GM18951 (cell line): ENCODE measurements around the gene RNF13.

ENCODE experiments used
- POLR2A ChIP-seq: IDR thresholded peaks from 4 replicates; pipeline ENCODE4 v1.6.1; 2011; ENCODE audit warnings: mild to moderate bottlenecking; ENCODE audit not compliant: insufficient read length, insufficient read depth; ENCODE audit errors: extremely low read depth
- in situ Hi-C: fragments of 300-500 bp; cut with MboI; formaldehyde crosslinking; loops from one replicate; pipeline ENCODE4 v1.12.0; 2022; ENCODE audit warnings: low sequenced_read_pairs, mixed read lengths, inconsistent platforms; ENCODE audit not compliant: unreplicated experiment

RNF13 gene

GRCh38 chr3:149919509-149919908, 106.5 kb downstream of the RNF13 start:
- in situ Hi-C loops = no loop called here
- TF ChIP-seq POLR2A = no peak

GRCh38 chr3:149920119-149920518, 107.1 kb downstream of the RNF13 start:
- TF ChIP-seq POLR2A = no peak
- in situ Hi-C loops = no loop called here

- in situ Hi-C loops = loop anchor here (25.0 kb wide), 1 partner anchor 554 kb away; no protein-coding TSS in a partner anchor
- no peak for TF ChIP-seq POLR2A
These were observed 120.0 kb downstream of the RNF13 start for GRCh38 chr3:149933008-149933407.

- in situ Hi-C loops = loop anchor here (25.0 kb wide), 1 partner anchor 553 kb away; no protein-coding TSS in a partner anchor
- no peak for TF ChIP-seq POLR2A
These were observed 120.8 kb downstream of the RNF13 start for GRCh38 chr3:149933858-149934257.

GRCh38 chr3:149934524-149934923, 121.5 kb downstream of the RNF13 start:
- no peak for TF ChIP-seq POLR2A
- in situ Hi-C loops = loop anchor here (25.0 kb wide), 1 partner anchor 553 kb away; no protein-coding TSS in a partner anchor

- TF ChIP-seq POLR2A = no peak
- in situ Hi-C loops = loop anchor here (25.0 kb wide), 1 partner anchor 550 kb away; no protein-coding TSS in a partner anchor
These were observed 123.8 kb downstream of the RNF13 start for GRCh38 chr3:149936812-149937230.

GRCh38 chr3:149938392-149939055, 125.5 kb downstream of the RNF13 start:
- in situ Hi-C loops = loop anchor here (25.0 kb wide), 1 partner anchor 549 kb away; no protein-coding TSS in a partner anchor

- in situ Hi-C loops = loop anchor here (25.0 kb wide), 1 partner anchor 546 kb away; no protein-coding TSS in a partner anchor
These were observed 128.2 kb downstream of the RNF13 start for GRCh38 chr3:149941186-149941585.

GRCh38 chr3:149941946-149942345, 128.9 kb downstream of the RNF13 start:
- no peak for TF ChIP-seq POLR2A
- in situ Hi-C loops = loop anchor here (25.0 kb wide), 1 partner anchor 545 kb away; no protein-coding TSS in a partner anchor

More at GRCh38 chr3:149941186-149941585, 128.2 kb downstream of the RNF13 start:
- TF ChIP-seq POLR2A = no peak

- TF ChIP-seq POLR2A = no peak
- in situ Hi-C loops = loop anchor here (25.0 kb wide), 1 partner anchor 545 kb away; no protein-coding TSS in a partner anchor
These were observed 129.4 kb downstream of the RNF13 start for GRCh38 chr3:149942409-149942808.

GRCh38 chr3:149943966-149944365, 131.0 kb downstream of the RNF13 start:
- in situ Hi-C loops = loop anchor here (25.0 kb wide), 1 partner anchor 543 kb away; no protein-coding TSS in a partner anchor

GRCh38 chr3:149947231-149947630, 134.2 kb downstream of the RNF13 start:
- no peak for TF ChIP-seq POLR2A
- in situ Hi-C loops = loop anchor here (25.0 kb wide), 1 partner anchor 540 kb away; no protein-coding TSS in a partner anchor

- TF ChIP-seq POLR2A = no peak
- in situ Hi-C loops = loop anchor here (25.0 kb wide), 1 partner anchor 538 kb away; no protein-coding TSS in a partner anchor
These were observed 136.2 kb downstream of the RNF13 start for GRCh38 chr3:149949181-149949580.

- in situ Hi-C loops = no loop called here
- no peak for TF ChIP-seq POLR2A
These were observed 141.8 kb downstream of the RNF13 start for GRCh38 chr3:149954812-149955211.

GRCh38 chr3:149955449-149955848, 142.4 kb downstream of the RNF13 start:
- in situ Hi-C loops = no loop called here
- TF ChIP-seq POLR2A = no peak
